GM21786 (cell line): ENCODE results near the gene TRIM3.

Experiments
- ATAC-seq: cut with Tn5 transposase; IDR thresholded peaks from one replicate; pipeline ENCODE4 v1.9.1; 2021; ENCODE audit not compliant: unreplicated experiment

TRIM3 gene

DNA sequence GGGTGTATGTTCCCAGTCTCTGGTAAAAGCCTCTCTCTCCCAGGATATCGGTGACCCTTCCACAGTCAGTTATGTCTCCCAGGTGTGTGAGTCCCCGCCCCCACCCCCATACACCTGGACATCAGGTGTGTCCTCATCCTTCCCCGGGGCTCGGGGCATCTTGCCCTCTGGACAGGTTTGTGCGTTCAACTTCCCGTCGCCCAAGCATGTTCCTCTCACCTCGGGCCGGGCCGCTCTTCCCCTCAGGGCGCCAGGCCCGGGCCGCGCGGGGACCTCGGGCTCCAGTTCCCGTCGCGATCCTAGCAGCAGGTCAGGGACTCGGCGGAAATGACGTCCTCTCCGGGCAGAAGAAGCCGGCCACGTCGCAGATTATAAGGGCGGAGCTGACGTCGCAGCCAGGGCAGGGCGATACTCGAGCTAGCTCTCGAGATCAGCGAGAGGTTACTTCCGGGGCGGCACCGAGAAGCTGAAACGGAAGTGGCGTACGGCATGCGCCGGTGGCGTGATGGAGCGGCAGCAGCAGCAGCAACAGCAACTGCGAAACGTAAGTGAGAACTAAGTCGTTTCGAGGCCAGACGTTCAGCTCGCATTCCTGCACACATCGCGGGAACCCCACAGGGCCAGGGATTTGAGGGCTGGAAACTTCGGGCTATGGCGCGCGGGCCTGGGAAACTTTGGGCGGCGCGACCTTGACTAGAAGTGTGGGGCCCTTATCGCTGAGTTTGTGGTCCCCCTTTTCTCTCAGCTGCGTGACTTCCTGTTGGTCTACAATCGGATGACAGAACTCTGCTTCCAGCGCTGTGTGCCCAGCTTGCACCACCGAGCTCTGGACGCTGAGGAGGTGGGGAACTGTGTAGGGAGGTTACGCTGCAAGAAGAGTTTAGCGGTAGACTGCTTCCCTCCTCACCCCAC, 7.5 kb upstream of the TRIM3 start, which contains the start of the genes ARFIP2 and TIMM10B:
Gene ARFIP2 (minus strand): TSS at position 320 of the 912 bp plus-strand sequence. CDS start 910 bp downstream, outside the sequence.
Gene TIMM10B (plus strand): TSS at position 490 of the 912 bp plus-strand sequence. CDS start 16 bp downstream, at position 506.
- ATAC-seq: peak; percentile 99

DNA sequence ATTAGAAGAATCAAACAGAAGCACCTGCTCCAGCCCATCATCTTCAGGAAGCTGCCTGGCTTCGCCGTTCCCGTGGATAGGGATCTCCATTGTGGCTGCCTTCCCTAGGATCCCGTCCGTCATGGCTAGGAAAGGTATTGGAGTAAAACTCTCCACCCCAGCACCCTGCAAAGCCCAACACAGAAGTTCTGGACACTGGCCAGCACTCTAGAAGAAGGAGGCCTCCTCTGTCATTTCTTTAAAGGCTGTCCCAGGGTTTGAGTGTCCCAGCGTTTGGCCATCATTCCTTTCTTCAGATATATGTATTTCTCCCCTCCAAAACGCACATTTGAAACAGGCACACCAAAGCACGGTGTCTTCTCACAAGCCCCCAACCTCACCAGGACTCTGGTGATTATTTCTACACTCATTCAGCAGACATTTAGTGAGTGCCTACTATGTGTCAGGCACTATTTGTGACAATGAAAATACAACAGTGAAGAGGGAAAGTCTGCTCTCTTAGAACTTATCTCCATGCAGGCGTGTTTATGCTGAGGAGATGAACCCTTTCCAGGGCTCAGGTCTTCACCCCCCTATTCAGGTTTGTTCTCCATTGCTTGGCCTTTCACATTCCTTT, 6.7 kb upstream of the TRIM3 start:
- ATAC-seq: no peak

DNA sequence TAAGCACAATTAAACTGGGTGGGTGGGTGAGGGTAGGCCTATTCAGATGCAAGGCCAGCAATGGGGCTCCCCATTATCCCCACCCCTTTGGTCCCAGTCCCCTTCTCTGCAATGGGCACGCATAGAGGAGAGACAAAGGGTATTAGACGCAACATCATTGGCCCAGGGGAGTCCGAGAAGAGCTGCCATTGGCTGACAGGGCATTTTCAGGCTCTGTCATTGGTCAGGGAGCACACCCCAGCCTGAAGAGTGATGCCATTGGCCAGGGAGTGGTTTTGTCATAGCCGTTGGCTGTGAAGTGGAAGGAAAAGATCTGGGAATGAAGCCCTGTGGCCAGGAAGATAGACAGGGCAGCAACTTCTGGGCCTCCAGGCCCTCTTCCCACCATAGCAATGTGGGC, 2.8 kb upstream of the TRIM3 start:
- ATAC-seq: no peak

DNA sequence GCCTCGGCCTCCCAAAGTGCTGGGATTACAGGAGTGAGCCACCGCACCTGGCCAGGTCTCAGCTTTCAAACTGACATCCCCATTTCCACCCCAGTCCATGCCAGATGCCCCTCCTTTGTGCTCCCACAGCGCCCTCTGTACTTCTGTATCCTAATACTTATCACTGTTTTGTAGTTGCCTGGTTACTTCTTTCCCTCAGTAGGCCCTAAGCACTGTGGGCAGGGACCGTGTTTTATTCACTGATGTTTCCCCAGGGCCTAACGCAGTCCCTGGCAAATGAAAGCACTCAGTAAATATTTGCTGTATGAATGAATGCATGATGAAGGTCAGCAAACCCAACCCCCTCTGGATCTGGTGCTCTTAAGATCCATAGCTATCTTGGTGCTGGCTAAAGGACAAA, 2.2 kb upstream of the TRIM3 start:
- no peak for ATAC-seq

DNA sequence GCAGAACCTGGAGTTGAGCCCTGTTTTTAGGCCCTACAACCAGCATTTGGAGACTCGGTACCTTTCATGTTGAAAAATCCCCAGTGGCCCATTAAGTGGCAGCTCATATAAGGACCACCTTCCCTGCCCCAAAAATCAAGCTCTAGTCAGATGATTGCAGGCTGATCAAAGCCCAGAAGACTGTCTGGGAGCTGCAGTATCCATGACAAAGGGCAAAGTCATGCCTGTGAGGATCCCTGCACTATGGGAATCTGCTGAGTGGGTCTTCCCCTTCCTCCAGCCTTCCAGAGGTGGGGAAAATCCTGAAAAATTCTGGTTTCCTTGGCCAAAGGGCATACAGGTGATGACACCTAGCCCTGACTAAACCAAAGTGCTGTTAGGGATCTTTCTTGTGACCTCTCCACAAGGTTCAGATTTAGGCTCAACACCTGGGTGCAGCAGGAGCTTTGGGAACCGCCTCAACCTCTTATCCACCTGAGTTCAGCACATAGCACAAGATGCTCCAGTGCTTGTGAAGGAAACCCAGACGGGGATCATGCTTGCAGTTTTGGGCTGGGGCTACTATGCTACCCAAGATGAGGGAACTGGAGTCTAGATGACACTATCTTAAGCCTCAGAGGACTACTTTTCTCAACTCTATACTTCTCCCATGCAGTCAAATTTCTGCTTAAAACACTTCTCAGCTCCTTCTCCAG, 1.2 kb upstream of the TRIM3 start:
- no peak for ATAC-seq

DNA sequence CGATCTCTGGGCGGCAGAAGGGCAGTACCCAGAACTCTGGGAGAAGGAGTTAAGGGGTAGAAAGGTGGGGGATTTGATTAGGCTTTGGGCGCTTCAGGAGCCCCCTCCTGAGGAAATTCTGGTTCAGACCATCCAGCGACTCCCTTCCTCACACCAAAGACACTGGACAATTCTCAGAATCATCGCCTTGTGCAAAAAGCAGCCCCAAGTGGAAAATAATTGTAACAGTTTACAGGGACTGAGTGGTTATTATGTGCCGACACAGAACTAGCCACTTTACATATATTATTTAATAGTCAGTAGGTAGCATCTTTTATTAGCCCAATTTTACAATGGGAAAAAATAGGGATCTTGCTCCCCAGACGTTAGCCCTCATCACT, 662 bp upstream of the TRIM3 start:
- ATAC-seq: no peak

DNA sequence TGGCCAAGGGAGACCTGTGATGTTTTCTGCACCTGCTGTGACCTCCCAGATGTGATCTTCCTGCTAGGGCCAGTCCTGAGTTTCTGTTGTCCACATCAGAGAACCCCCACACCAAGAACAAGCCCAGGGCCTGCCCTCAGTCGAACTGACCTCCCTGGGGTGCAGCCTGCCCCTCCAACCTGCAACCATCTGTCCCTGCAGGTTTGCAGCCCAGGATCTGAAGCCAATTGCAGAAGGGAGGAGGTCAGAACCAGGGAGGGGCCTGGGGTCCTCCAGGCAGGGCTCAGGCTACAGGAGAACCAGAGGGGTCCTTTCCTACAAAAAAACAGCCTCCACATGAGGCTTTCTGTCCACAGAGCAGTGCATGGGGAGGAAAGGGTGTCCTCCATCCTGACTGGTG, 807 bp downstream of the TRIM3 start:
- no peak for ATAC-seq

DNA sequence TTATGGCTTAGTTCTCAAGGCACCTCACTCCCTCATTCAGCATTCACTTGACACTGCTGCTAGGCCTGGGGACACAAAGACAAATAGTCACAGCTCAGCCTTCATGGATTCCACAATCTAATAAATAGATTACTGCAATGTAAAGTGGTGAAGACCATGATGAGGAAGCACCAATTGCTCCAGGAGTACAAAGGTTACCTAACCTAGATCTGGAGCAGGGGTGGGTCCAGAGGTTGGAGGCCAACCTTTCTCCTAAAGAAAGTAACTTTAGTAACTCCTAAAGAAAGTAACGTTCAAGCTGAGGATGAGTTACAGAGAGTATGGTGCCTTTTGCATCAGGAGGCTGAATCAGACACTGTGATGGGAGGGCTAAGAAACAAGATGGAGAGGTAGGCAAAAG, 4.1 kb downstream of the TRIM3 start:
- no peak for ATAC-seq

DNA sequence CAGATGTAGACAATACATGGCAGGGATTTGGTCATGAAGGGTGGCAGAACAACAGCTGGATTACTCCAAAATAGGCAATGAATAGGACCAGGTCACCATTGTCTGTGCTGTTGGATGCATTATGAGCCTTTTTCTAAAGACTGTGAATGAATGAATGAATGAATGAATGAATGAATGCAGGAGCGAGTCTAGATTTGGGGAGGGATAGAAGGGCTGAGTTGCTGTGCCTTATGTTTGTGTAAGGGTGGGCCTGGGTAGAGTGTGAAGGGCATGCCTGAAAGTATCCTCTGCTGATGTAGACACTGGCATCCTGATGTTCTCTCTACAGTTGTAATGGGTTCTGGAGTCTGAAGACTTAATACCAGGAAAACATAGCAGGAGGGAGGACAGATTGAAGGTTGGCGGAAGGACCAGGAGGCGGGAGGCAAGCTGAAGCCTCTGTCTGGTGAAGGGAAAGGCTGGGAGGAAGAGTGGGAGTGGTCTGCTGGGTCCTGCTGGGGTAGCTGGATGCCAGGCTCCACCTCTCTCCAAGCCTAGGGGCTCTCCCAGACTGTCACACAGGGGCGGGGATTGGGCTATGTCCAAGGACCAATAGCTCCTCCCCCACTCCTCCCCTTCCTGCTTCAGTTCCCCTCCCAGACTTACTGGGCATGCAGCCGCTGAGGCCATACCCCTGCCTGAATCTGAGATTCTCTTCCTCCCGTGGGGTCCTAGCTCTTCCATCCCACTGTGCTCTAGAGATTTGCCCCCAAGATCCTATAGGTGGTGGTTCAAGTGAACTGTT, 4.8 kb downstream of the TRIM3 start:
- ATAC-seq: peak; percentile 83

DNA sequence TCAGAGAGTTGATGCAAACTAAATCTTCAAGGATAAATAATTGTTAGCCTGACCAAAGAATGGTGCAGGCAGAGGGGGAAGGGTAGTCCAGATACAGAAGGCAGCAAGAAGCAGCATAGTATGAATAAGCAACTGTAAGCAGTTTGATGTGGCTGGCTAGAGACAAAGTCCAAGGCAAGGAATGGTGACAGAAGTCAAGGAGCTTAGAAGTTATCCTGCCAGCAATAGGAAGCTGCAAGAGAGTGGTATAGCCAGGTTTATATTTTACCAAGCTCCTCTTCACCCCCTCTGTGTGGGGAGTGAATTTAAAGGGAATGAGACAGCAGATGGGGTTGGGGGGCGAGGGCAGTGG, 14.7 kb downstream of the TRIM3 start:
- ATAC-seq: no peak

DNA sequence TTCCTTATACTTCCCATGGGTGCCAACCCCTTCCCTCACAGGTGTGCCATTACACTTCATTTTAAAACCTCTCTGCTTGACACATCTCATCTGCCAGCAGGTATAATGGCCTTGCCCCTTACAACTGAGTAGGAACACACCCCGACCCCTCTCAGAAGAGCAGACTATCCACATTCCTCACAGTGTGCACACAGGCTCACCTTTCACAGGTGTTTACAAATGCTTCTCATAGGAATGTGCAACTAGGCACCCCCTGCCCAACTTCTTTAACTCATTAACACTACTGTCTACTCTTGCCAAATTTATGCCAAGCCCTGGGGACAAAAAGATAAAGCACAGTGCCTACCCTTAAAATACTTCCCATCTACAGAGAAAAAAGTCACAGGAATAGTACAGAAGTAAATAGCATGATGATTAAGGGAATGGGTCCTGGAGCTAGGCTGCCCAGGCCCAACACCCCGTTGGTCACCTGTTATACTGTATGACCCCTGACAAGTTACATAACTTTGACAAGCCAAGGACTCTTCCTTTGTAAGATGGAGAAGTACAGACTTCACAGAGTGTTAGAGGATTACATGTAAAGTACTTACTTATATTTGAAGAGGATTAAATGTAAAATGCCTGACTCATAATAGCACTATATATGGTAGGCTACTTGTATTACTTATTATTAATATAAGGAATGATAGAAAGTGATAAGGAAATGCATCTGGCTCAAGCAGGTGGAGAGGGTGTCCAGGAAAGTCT, 15.2 kb downstream of the TRIM3 start:
- ATAC-seq: no peak

DNA sequence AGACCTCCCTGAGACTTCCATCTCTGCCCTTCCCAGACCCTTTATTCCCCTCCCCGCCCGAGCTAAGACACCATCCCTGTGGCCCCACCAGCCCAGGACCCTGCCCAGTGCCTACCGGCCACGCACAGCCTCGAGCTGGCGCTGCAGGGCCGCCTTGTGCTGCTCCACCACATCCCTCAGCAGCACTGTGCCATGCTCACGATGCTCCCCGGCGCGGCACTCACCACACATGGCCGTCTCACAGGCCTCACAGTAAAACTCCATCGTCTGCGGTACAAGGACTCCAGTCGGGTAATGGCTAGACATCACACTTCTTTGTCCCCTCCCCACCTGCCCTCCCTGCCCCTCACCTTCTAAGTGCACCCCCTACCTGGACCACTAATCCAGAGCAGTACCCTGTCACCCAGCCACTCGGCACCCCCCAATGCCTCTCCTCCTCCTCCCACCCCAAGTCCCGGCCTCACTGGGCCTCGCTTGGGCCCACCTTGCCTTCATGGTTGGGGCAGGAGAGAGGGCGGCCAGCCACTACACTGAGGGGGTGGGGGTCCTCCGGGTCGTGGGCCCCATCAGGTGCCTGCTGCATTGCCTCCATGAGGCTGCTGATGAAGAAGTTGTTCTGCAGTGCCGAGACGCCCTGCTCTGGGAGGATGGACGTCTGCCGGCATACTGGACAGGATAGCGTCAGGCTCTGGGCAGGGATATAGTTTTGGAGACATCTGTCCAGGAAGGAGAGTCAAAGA, 16.0 kb downstream of the TRIM3 start:
- no peak for ATAC-seq

DNA sequence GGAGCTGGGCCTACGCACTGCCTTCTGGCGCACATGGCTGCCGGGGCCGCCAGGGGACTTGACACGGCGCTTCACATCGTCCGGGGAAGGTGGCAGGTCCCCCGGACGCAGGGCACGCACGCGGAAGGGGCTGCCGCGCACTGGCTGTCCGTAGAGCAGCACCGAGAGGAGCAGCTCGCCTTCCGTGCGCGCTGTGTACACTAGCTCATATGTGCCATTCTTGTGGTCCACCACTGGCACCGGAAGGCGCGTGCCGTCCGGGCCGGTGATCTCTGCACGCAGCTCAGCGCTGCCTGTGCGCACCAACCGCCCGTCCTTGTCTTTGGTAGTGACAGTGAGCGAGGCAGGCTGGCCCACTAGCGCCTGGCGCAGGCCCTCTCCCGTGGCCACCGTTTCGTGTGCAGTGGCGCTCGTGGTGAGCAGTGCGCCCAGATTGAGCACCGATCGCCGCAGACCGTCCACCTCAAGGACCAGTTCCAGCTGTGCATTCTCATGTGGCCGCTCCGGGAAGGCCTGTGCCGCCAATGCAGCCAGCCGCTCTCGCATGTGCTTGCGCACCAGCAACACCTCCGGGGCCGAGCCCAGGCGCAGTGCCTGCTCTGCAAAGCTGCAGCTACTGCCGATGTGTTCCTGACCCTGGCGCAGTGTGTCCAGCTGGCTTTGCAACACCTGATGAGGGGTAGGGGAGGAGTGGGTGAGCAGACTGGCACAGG, 17.2 kb downstream of the TRIM3 start:
- no peak for ATAC-seq

DNA sequence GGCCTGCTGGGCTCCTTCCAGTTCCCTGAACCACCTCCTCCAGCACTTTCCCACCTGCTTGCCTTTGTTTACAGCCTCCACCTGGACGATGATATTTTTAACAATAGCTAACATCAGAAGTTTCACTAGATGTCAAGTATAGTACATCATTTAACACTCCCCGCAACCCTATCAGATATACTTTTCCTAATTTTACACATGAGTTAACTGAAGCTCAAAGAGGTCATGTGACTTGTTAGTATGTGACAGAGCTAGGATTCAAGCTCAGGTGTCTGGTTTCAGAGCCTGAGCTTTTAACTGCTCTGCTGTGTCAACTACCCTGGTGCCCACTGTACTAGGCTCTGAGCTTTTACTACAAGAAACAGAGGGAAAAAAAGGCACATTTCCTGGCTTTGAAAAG, 18.7 kb downstream of the TRIM3 start:
- ATAC-seq: no peak

DNA sequence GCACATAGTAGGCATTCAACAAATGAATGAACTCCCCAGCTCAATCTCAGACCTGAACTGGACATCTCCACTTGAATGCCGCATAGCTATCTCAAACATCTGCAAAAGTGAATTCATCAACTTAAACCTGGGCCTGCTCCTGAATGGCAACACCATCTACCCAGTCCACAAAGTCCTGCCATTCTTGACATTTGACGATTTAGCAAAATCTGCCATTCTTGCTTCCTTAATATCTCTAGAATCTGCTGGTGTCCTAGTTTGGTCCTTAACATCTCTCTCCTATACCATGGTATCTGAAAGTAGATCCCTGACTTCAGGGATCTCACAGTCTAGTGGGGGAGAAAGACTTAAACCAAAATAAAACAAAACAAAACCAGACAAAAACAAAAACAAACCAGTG, 20.6 kb downstream of the TRIM3 start:
- no peak for ATAC-seq

DNA sequence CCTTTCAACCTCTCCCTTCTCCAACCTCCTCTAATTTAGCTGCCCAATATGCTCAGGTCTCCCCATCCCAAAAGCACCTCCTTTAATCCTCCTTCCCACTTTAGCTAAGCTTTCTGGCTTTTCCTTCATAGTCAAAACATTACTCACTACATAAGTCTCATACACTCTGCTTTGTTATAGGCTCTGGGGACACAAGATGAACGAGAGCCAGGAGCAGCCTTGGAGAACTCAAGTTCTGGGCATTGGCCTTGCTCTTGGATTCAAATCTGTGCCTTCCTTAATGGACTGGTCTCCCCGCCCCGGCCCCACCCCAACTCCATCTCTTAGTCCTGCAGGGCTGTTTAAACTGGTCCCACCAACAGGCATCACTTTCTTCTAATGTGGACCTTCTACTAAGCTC, 21.5 kb downstream of the TRIM3 start:
- ATAC-seq: no peak

DNA sequence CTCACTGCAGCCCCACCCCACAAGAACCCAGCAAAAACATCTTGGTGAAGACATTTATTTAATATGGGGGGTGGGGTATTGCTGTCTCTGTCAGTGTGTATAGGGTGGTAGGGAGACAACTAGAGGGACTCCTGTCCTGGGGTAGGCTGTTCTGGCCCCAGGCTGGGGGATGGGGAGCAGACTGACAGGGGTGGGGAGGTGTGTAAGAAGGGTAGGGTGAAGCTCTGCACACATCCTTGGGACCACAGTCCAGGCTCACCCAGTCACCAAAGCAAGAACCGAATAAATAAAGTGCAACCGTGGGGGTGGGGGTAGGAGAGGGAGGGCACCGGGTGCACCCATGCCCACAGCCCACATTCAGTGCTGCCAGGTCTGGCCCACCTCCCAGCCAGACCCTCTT, 25.2 kb downstream of the TRIM3 start:
- ATAC-seq: no peak

DNA sequence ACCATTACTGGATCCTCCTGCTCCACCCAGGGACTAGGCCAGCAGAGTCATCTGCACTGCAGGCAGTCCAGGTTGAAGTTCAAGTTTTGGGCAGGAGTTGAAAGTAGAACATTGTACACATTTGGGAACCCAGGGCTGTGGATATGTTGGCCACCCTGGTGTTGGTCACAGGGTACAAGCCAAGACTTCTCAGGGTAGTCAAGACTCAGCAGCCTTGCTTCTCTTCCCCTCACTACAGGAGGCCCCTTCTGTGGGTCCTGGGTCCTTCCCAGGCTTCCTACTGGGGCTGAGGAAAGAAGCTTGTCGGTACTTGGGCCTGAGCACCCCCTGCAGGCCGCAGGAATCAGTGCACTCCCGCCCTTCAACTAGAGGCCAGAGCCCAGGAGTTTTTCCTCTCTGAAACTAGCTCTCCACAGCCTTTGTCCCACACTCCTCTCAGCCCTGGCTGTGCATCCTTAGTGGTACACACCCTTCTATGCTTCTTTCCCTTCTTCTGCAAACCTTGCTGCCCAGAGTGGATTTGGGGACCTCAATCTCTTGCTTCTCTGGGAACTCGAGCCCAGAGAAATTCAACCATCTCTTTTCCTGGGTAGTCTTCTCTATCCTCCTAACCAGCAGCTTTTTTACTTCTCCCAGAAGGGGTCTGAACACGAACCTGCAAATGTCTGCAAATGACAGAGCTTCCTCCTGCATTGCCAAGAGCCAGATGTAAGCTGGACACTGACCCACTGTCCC, 30.3 kb downstream of the TRIM3 start:
- ATAC-seq: peak; percentile 63
